Measurements from ENCODE around the gene DCDC2.

The DCDC2 gene

DNA sequence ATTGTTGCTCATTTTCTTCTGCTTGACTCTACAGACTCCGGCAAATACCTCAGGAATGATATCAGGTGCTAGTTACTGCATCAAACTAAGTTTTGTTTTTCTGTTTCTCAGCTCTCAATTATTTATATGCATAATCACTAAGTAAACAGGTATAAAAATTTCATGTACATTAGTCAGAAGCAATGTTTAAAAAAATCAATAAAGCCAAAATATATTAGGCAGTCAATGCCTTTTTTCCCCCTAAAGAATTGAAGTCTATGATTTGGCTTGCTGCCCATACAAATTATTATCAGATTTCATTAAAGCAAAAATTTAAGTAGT lies 24.3 kb upstream of the DCDC2 start:
- no peak for TF ChIP-seq EZH2 (IDR thresholded peaks at IDR 0.05; ENCODE audit: borderline replicate concordance, low read depth, low read length, severe bottlenecking)
- TF ChIP-seq, protein P1, sequence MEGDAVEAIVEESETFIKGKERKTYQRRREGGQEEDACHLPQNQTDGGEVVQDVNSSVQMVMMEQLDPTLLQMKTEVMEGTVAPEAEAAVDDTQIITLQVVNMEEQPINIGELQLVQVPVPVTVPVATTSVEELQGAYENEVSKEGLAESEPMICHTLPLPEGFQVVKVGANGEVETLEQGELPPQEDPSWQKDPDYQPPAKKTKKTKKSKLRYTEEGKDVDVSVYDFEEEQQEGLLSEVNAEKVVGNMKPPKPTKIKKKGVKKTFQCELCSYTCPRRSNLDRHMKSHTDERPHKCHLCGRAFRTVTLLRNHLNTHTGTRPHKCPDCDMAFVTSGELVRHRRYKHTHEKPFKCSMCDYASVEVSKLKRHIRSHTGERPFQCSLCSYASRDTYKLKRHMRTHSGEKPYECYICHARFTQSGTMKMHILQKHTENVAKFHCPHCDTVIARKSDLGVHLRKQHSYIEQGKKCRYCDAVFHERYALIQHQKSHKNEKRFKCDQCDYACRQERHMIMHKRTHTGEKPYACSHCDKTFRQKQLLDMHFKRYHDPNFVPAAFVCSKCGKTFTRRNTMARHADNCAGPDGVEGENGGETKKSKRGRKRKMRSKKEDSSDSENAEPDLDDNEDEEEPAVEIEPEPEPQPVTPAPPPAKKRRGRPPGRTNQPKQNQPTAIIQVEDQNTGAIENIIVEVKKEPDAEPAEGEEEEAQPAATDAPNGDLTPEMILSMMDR (IDR thresholded peaks at IDR 0.05; ENCODE audit: borderline replicate concordance, extremely low read depth, low read length, poor library complexity, severe bottlenecking), result no peak
- H3K4me1 ChIP-seq (ENCODE audit: insufficient read depth, low read length), result no peaks in the 10 kb centered on the region
- DNase-seq (no peak), ATAC-seq (ENCODE audit: insufficient read depth, low read depth) (no peak)
- no peaks in the 10 kb centered on the region for H3K79me2 ChIP-seq (ENCODE audit: insufficient read depth, low read length)
- no peaks in the 10 kb centered on the region for H3K9me3 ChIP-seq (ENCODE audit: insufficient read depth, low read length, severe bottlenecking)
- no peak overlapping the region for H3K9ac ChIP-seq (ENCODE audit: low read depth, low read length)
- no peak overlapping the region for H3K4me2 ChIP-seq (ENCODE audit: insufficient read depth, low read length)
- no peak overlapping the region for H3K4me3 ChIP-seq (ENCODE audit: low read depth in 1 of 2, low read length in 2 of 2)
- H4K20me1 ChIP-seq (ENCODE audit: insufficient read depth, low read length), result no peaks in the 10 kb centered on the region
- no peak overlapping the region for H3K27ac ChIP-seq (ENCODE audit: low read length)
- H3K27me3 ChIP-seq (ENCODE audit: insufficient read depth, low read length, poor library complexity), result no peaks in the 10 kb centered on the region
- H2AFZ ChIP-seq (ENCODE audit: low read depth, low read length), result no peak overlapping the region
- no peaks in the 10 kb centered on the region for H3K36me3 ChIP-seq (ENCODE audit: insufficient read depth, low read length)

DNA sequence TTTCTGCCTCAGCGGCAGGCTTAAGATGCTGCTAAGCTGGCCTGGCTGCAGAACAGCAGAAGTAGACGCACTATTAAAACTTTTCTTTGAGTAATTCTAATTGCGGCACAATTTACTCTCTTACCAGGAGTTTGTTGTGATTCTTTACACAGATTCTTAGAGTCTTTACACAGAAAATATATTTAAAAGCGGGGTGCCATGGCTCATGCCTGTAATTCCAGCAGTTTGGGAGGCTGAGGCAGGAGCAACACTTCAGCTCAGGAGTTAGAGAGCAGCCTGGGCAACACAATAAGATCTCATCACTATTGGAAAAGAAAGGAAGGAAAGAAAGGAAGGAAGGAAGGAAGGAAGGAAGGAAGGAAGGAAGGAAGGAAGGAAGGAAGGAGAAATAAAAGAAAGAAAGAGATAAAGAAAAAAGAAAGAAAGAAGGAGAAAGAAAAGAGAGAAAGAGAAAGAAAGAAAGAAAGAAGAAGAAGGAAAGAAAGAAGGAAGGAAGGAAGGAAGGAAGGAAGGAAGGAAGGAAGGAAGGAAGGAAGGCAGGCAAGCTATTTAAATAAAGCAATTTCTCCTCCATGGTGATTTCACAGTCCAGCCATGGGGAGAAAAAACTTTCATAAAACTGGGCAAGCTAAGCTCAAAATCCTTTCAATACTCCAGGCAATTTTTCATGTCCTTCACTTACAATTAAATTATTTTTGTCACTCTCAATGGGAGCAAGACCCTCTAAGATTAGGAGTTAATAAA lies 23.8 kb upstream of the DCDC2 start:
- no peak for DNase-seq

DNA sequence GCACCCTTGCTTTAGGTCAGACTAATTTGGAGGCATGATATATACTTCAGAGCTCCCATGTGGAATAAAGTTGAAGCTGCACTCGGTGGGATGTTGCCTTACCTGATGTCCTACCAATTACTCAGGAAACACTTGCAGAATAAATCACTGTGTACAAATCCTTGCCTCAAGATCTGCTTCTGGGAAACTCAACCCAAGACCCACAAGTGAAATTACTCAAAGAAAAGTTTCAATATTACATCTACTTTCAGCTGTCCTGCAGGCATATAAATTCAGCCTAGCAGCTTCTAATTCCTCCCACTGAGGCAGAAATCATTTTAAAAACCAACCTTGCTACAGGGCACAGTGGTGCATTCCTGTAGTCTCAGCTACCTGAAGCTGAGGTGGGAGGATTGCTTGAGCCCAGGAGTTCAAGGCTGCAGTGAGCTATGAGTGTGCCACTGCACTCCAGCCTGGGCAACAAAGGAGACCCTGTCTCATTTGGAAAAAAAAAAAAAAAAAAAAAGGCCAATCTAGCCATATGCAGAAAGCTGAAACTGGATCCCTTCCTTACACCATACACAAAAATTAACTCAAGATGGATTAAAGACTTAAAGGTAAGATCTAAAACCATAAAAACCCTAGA lies 20.7 kb upstream of the DCDC2 start:
- Histone ChIP-seq H4K20me1 (ENCODE audit: insufficient read depth, low read length) (no peaks in the 10 kb centered on the region), H3K27me3 (ENCODE audit: insufficient read depth, low read length, poor library complexity) (no peaks in the 10 kb centered on the region), H3K27ac (ENCODE audit: low read length) (no peak overlapping the region), H3K9me3 (ENCODE audit: insufficient read depth, low read length, severe bottlenecking) (no peaks in the 10 kb centered on the region), H3K9ac (ENCODE audit: low read depth, low read length) (no peak overlapping the region), H3K4me2 (ENCODE audit: insufficient read depth, low read length) (no peak overlapping the region), H2AFZ (ENCODE audit: low read depth, low read length) (no peak overlapping the region), H3K4me3 (ENCODE audit: low read depth in 1 of 2, low read length in 2 of 2) (no peak overlapping the region), H3K36me3 (ENCODE audit: insufficient read depth, low read length) (no peaks in the 10 kb centered on the region), H3K4me1 (ENCODE audit: insufficient read depth, low read length) (no peaks in the 10 kb centered on the region), H3K79me2 (ENCODE audit: insufficient read depth, low read length) (no peaks in the 10 kb centered on the region)
- no peak for TF ChIP-seq EZH2 (IDR thresholded peaks at IDR 0.05; ENCODE audit: borderline replicate concordance, low read depth, low read length, severe bottlenecking)
- TF ChIP-seq, protein P1 (IDR thresholded peaks at IDR 0.05; ENCODE audit: borderline replicate concordance, extremely low read depth, low read length, poor library complexity, severe bottlenecking), result no peak
- DNase-seq (no peak), ATAC-seq (ENCODE audit: insufficient read depth, low read depth) (no peak)

More for the DNA sequence above, 23.8 kb upstream of the DCDC2 start:
- Histone ChIP-seq H3K27ac (ENCODE audit: low read length) (no peak overlapping the region), H3K9me3 (ENCODE audit: insufficient read depth, low read length, severe bottlenecking) (no peaks in the 10 kb centered on the region), H4K20me1 (ENCODE audit: insufficient read depth, low read length) (no peaks in the 10 kb centered on the region), H3K4me2 (ENCODE audit: insufficient read depth, low read length) (no peak overlapping the region), H3K4me3 (ENCODE audit: low read depth in 1 of 2, low read length in 2 of 2) (no peak overlapping the region), H2AFZ (ENCODE audit: low read depth, low read length) (no peak overlapping the region), H3K79me2 (ENCODE audit: insufficient read depth, low read length) (no peaks in the 10 kb centered on the region), H3K27me3 (ENCODE audit: insufficient read depth, low read length, poor library complexity) (no peaks in the 10 kb centered on the region), H3K9ac (ENCODE audit: low read depth, low read length) (no peak overlapping the region), H3K36me3 (ENCODE audit: insufficient read depth, low read length) (no peaks in the 10 kb centered on the region), H3K4me1 (ENCODE audit: insufficient read depth, low read length) (no peaks in the 10 kb centered on the region)
- no peak for TF ChIP-seq EZH2 (IDR thresholded peaks at IDR 0.05; ENCODE audit: borderline replicate concordance, low read depth, low read length, severe bottlenecking)
- TF ChIP-seq, protein P1 (IDR thresholded peaks at IDR 0.05; ENCODE audit: borderline replicate concordance, extremely low read depth, low read length, poor library complexity, severe bottlenecking), result no peak
- ATAC-seq (ENCODE audit: insufficient read depth, low read depth), result no peak
